Naive thymus-derived CD8-positive, alpha-beta T cell (primary cell): Measurements from ENCODE around the gene FLRT1. TPM values are rescaled to one million over a fixed set of nuclear protein-coding genes. Genes with fewer than 3 reads are reported as not detected.

Experiments
- ATAC-seq, 2 donors: fragments of 150-1000 bp; cut with Tn5 transposase in 1 of 2; sonication (Bioruptor Pico), chemical (Tn5 transposase) in 1 of 2; 1 replicate in 1 of 2; 2 replicates in 1 of 2; pipeline ENCODE4 v1.10.0; 2021; ENCODE audit warnings: mild to moderate bottlenecking in 2 of 2, moderate library complexity in 2 of 2
- POLR2A ChIA-PET: fragments of 350-600 bp; sonication (Branson Sonifier 250); formaldehyde crosslinking; loops from one replicate; lab custom pipeline; 2021; ENCODE audit warnings: antibody characterized with exemption; lab: Charles Lee
- DNase-seq, 10 donors: peaks; one replicate each; pipeline versions ENCODE4 v3.0.0 to v3.0.0-alpha.2; 2020 to 2022
- H3K27ac Mint-ChIP-seq, 10 donors: one replicate each; pipeline ENCODE4 v1.8.0; 2020 to 2022; ENCODE audit warnings: mild to moderate bottlenecking in 10 of 10, mixed read lengths in 10 of 10, moderate library complexity in 4 of 10, inconsistent platforms in 1 of 10
- H3K27me3 Mint-ChIP-seq, 5 donors: one replicate each; pipeline ENCODE4 v1.8.0; 2021 to 2022; ENCODE audit warnings: mixed read lengths in 5 of 5
- H3K36me3 Mint-ChIP-seq, 3 donors: one replicate each; pipeline ENCODE4 v1.8.0; 2020 to 2022; ENCODE audit warnings: mixed read lengths in 3 of 3, mild to moderate bottlenecking in 2 of 3, inconsistent platforms in 1 of 3
- H3K4me1 Mint-ChIP-seq, 4 donors: one replicate each; pipeline ENCODE4 v1.8.0; 2021 to 2022; ENCODE audit warnings: mixed read lengths in 4 of 4
- H3K4me3 Mint-ChIP-seq, 10 donors: one replicate each; pipeline ENCODE4 v1.8.0; 2020 to 2022; ENCODE audit warnings: mild to moderate bottlenecking in 10 of 10, mixed read lengths in 10 of 10, moderate library complexity in 6 of 10, inconsistent platforms in 1 of 10
- H3K9me3 Mint-ChIP-seq, 9 donors: one replicate each; pipeline ENCODE4 v1.8.0; 2020 to 2022; ENCODE audit warnings: mixed read lengths in 9 of 9, mild to moderate bottlenecking in 3 of 9, inconsistent platforms in 1 of 9, moderate library complexity in 1 of 9
- polyA plus RNA-seq, 3 donors: library from polyadenylated mRNA; unstranded; fragments of 300-500 nt; fragmentation: Illumina TruSeq; gene quantifications; one replicate each; pipeline ENCODE4 v1.2.3, GENCODE V29; 2021
- total RNA-seq, 8 experiments: library from RNA in 2 of 8; stranded (reverse) in 2 of 8; gene quantifications; one replicate each; pipeline ENCODE4 v1.2.3 and lab custom pipeline; 2021 to 2026

Gene FLRT1
- total and polyA plus RNA-seq, 5 experiments from 2014 or later: not detected

GRCh38 chr11:63999349-64000025 is 36.2 kb upstream of the FLRT1 start:
- Mint-ChIP-seq H3K36me3 (peaks cover 0 to 39% (median 9%) of the 10 kb centered on the region in 3 donors), H3K4me1 (peaks cover 10 to 30% (median 22%) of the 10 kb centered on the region in 4 donors), H3K4me3 (peak overlapping the region in 7 of 10 donors; percentile 42 to 77 (median 60)), H3K27me3 (peaks cover 0 to 4% (median 0%) of the 10 kb centered on the region in 5 donors), H3K27ac (no peak overlapping the region), H3K9me3 (no peaks in the 10 kb centered on the region)
- peak; percentile 21 to 74 (median 52) for DNase-seq
- ATAC-seq: peak; percentile 55 to 61
- POLR2A ChIA-PET: interaction anchor here (0.5 to 2.0 kb wide), 6 partner anchors 11 to 153 kb away, joined by 3 to 8 read pairs (median 5); partner anchors contain the start of gene OTUB1

- H3K36me3 Mint-ChIP-seq: peaks cover 0 to 32% (median 9%) of the 10 kb centered on the region in 3 donors
- peaks cover 8 to 26% (median 18%) of the 10 kb centered on the region in 4 donors for H3K4me1 Mint-ChIP-seq
- POLR2A ChIA-PET: interaction anchor here (0.9 to 2.0 kb wide), 5 partner anchors 11 to 152 kb away, joined by 4 to 8 read pairs (median 5); partner anchors contain the start of gene OTUB1
- H3K27me3 Mint-ChIP-seq: peaks cover 0 to 5% (median 0%) of the 10 kb centered on the region in 5 donors
- ATAC-seq (peak; percentile 78 to 79), DNase-seq (peak; percentile 59 to 86 (median 76))
- H3K4me3 Mint-ChIP-seq: peak overlapping the region in 8 of 10 donors; percentile 19 to 77 (median 60)
- no peak overlapping the region for H3K27ac Mint-ChIP-seq
- no peaks in the 10 kb centered on the region for H3K9me3 Mint-ChIP-seq
These were observed 35.5 kb upstream of the FLRT1 start for GRCh38 chr11:64000026-64000739.

- ATAC-seq (peak in 1 of 2 donors; percentile 1), DNase-seq (no peak)
- H3K4me1 Mint-ChIP-seq: peaks cover 8 to 26% (median 18%) of the 10 kb centered on the region in 4 donors
- H3K27me3 Mint-ChIP-seq: peaks cover 0 to 5% (median 0%) of the 10 kb centered on the region in 5 donors
- POLR2A ChIA-PET: interaction anchor here (1.7 to 2.0 kb wide), 3 partner anchors 15 to 151 kb away, joined by 5 to 8 read pairs (median 7); partner anchors contain the start of gene OTUB1
- H3K9me3 Mint-ChIP-seq: no peaks in the 10 kb centered on the region
- peak overlapping the region in 1 of 10 donors; percentile 58 for H3K27ac Mint-ChIP-seq
- H3K4me3 Mint-ChIP-seq: peak overlapping the region in 8 of 10 donors; percentile 19 to 66 (median 55)
- peaks cover 0 to 25% (median 9%) of the 10 kb centered on the region in 3 donors for H3K36me3 Mint-ChIP-seq
These were observed 34.8 kb upstream of the FLRT1 start for GRCh38 chr11:64000740-64001483.

- Mint-ChIP-seq H3K4me3 (peak overlapping the region in 8 of 10 donors; percentile 19 to 68 (median 55)), H3K36me3 (peaks cover 0 to 17% (median 9%) of the 10 kb centered on the region in 3 donors), H3K9me3 (no peaks in the 10 kb centered on the region), H3K4me1 (peaks cover 10 to 28% (median 17%) of the 10 kb centered on the region in 4 donors), H3K27ac (peak overlapping the region in 1 of 10 donors; percentile 58), H3K27me3 (peaks cover 0 to 8% (median 7%) of the 10 kb centered on the region in 5 donors)
- ATAC-seq: no peak
- no peak for DNase-seq
- POLR2A ChIA-PET: interaction anchor here (0.9 to 2.0 kb wide), 4 partner anchors 15 to 184 kb away, joined by 3 to 5 read pairs (median 4); partner anchors contain the start of gene STIP1
These were observed 34.0 kb upstream of the FLRT1 start for GRCh38 chr11:64001484-64002420.

GRCh38 chr11:64003807-64004589 is 31.7 kb upstream of the FLRT1 start:
- Mint-ChIP-seq H3K4me1 (peaks cover 17 to 25% (median 21%) of the 10 kb centered on the region in 4 donors), H3K36me3 (peaks cover 0 to 2% (median 0%) of the 10 kb centered on the region in 3 donors), H3K27me3 (peaks cover 9 to 29% (median 27%) of the 10 kb centered on the region in 5 donors), H3K9me3 (no peaks in the 10 kb centered on the region), H3K27ac (peak overlapping the region in 2 of 10 donors; percentile 41 to 51), H3K4me3 (no peak overlapping the region)
- POLR2A ChIA-PET: no interaction called here
- DNase-seq (no peak), ATAC-seq (no peak)

- no peak overlapping the region for H3K27ac Mint-ChIP-seq
- POLR2A ChIA-PET: no interaction called here
- peaks cover 0 to 2% (median 0%) of the 10 kb centered on the region in 3 donors for H3K36me3 Mint-ChIP-seq
- H3K27me3 Mint-ChIP-seq: peaks cover 9 to 33% (median 27%) of the 10 kb centered on the region in 5 donors
- peaks cover 17 to 25% (median 21%) of the 10 kb centered on the region in 4 donors for H3K4me1 Mint-ChIP-seq
- H3K9me3 Mint-ChIP-seq: no peaks in the 10 kb centered on the region
- ATAC-seq (no peak), DNase-seq (no peak)
- H3K4me3 Mint-ChIP-seq: no peak overlapping the region
These were observed 31.1 kb upstream of the FLRT1 start for GRCh38 chr11:64004590-64004984.

- Mint-ChIP-seq H3K27ac (no peak overlapping the region), H3K4me3 (no peak overlapping the region)
- ATAC-seq: no peak
These were observed 30.0 kb upstream of the FLRT1 start for GRCh38 chr11:64005691-64006090.

GRCh38 chr11:64006398-64006797 is 29.3 kb upstream of the FLRT1 start:
- H3K27ac Mint-ChIP-seq: no peak overlapping the region
- POLR2A ChIA-PET: no interaction called here
- H3K4me1 Mint-ChIP-seq: peaks cover 16 to 25% (median 19%) of the 10 kb centered on the region in 4 donors
- H3K27me3 Mint-ChIP-seq: peaks cover 9 to 44% (median 36%) of the 10 kb centered on the region in 5 donors
- peaks cover 0 to 13% (median 0%) of the 10 kb centered on the region in 9 donors for H3K9me3 Mint-ChIP-seq
- ATAC-seq (no peak), DNase-seq (no peak)
- H3K36me3 Mint-ChIP-seq: peaks cover 0 to 6% (median 2%) of the 10 kb centered on the region in 3 donors
- H3K4me3 Mint-ChIP-seq: peak overlapping the region in 3 of 10 donors; percentile 63 to 89 (median 81)

More at GRCh38 chr11:64005691-64006090, 30.0 kb upstream of the FLRT1 start:
- DNase-seq: no peak
- Mint-ChIP-seq H3K27me3 (peaks cover 9 to 38% (median 36%) of the 10 kb centered on the region in 5 donors), H3K9me3 (peaks cover 0 to 8% (median 0%) of the 10 kb centered on the region in 9 donors), H3K36me3 (peaks cover 0 to 5% (median 2%) of the 10 kb centered on the region in 3 donors), H3K4me1 (peaks cover 17 to 25% (median 20%) of the 10 kb centered on the region in 4 donors)
- POLR2A ChIA-PET: no interaction called here

GRCh38 chr11:64007160-64007628 is 28.5 kb upstream of the FLRT1 start:
- POLR2A ChIA-PET: interaction anchor here (0.5 kb wide), 1 partner anchor 210 kb away, joined by 3 read pairs; no protein-coding TSS in a partner anchor
- H3K9me3 Mint-ChIP-seq: peaks cover 0 to 13% (median 0%) of the 10 kb centered on the region in 9 donors
- H3K4me3 Mint-ChIP-seq: peak overlapping the region; percentile 16 to 89 (median 68)
- ATAC-seq: peak in 1 of 2 donors; percentile 11
- peak overlapping the region in 2 of 10 donors; percentile 15 to 29 for H3K27ac Mint-ChIP-seq
- no peak for DNase-seq
- peaks cover 0 to 6% (median 2%) of the 10 kb centered on the region in 3 donors for H3K36me3 Mint-ChIP-seq
- H3K27me3 Mint-ChIP-seq: peaks cover 9 to 44% (median 36%) of the 10 kb centered on the region in 5 donors
- H3K4me1 Mint-ChIP-seq: peaks cover 12 to 18% (median 16%) of the 10 kb centered on the region in 4 donors
